Measurements from ENCODE around the gene RRAGD.
A peak's percentile ranks its signal among the peaks of the same experiment; 100 is the strongest.

RRAGD gene, protein sequence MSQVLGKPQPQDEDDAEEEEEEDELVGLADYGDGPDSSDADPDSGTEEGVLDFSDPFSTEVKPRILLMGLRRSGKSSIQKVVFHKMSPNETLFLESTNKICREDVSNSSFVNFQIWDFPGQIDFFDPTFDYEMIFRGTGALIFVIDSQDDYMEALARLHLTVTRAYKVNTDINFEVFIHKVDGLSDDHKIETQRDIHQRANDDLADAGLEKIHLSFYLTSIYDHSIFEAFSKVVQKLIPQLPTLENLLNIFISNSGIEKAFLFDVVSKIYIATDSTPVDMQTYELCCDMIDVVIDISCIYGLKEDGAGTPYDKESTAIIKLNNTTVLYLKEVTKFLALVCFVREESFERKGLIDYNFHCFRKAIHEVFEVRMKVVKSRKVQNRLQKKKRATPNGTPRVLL

DNA sequence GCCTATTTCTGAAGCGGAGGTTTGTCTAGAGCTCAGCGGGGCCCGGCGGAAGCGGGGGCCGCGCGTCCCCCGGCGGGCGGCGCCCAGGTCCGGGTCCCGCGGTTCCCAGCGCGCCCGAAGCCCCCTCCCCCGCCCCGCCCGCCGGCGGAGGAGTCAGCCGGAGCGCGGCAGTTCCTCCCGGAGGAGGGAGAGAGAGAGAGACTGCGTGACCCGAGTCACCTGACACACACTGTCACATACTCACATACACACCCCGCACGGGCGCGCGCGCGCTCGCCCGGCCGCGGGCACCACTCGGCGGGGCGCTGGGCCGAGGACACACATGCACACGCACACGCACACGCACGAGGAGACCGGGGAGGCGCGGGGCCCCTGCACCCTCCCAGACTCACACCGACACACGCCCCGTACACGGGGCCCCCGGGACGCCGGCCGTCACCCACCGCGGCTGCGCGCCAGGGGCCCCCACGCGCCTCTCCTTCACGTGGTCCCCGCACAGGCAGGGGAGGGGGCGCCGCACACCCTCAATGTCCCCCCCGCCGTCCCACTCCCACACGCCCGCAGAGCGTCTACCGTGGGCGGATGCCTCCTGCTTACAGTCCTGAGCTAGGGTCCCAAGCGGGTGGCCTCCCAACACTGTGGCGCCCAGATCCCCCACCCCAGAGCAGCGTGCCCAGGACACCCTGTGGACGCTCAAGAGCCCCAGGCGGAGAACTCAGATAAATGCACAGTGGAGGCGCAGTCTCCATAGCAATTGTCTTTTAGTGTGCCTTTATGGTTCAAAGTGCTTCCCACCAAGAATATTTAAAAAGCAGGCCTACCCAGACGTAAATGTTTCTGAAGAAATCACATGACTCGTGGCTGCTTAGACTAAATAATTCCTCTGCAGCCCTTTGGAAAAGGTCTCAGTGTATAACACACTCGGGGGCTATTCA, at the start of gene RRAGD:
RRAGD (minus strand) TSS at position 203 of the 935 bp plus-strand sequence. CDS start 280 bp downstream, outside the sequence.
- peak; percentile 60 for DNase-seq

- no peak for DNase-seq
These were observed 48.6 kb upstream of the RRAGD start for GRCh38 chr6:89460713-89461112.

DNA sequence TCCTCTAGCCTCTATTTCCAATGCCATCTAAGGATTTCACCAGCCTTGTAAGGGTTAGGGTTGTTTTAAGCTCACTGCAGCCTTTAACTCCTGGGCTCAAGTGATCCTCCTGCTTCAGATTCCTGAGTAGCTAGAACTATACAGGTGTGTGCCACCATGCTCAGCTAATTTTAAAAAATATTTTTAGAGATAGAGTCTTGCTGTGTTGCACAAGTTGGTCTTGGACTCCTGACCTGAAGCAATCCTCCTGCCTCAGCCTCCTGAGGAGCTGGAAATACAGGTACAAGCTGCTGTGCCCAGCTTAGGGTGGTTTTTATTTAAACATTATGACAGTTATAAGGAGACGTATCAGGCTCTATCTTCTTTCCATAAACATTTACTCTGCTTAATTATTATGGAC, 47.4 kb upstream of the RRAGD start:
- DNase-seq, result no peak

DNA sequence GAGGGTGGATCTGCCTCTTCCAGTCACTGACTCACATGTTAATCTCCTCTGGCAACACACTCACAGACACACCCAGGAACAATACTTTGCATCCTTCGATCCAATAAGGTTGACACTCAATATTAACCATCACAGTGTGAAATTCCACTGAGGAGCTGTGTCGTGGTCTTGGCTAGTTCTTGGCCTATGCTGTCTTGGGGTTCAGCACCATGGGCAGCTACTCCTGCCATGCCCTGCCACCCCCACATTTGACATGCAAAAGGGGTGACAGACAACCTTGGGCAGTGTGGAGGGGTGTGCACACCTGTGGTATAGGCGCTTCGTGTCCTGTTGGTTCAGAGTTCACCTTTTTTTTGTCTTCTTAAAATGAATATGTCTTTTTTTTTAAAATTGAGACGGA, 46.6 kb upstream of the RRAGD start:
- DNase-seq, result no peak

GRCh38 chr6:89454300-89454699, 42.2 kb upstream of the RRAGD start:
- DNase-seq, result no peak

DNA sequence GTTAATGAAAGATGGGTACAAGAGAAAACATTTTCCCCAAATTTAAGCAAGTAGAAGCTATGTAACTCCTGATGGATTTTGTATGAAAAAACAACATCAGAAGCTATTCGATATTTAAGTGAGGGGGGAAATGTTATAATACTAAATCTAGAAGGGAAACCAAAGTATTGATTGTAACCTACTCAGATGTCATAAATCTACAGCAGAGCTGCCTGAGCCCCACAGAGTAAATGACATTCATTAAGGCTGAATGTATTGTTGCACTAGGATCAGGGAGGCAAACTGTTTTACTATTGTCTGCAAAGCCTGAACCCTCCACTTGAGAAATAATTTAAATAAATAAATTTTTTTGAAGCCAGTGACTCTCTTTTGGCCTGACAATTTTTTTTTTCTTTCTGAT, 40.2 kb upstream of the RRAGD start:
- no peak for DNase-seq

- DNase-seq, result no peak
These were observed 37.1 kb upstream of the RRAGD start for GRCh38 chr6:89449193-89449592.

- DNase-seq, result no peak
These were observed 31.6 kb upstream of the RRAGD start for GRCh38 chr6:89443658-89444057.

DNA sequence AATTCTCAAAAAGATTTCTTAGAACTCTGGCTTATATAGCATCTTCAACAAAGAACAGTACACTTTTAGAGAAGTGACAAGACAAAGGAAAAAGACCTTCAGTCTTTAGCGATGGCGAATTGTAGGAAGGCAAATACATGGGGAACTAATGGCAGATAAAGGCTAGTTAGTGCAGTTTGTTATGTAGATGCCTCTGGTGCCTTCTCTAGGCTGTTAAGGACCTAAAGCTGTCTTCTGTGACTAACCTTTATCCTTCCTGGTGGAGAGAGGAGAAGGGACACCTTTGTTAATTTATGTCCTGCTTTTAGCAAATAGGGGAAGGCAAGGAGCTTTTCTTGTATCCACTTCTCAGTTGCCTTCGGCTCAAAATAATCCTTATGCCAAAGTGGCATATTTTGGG, 28.1 kb upstream of the RRAGD start:
- DNase-seq, result no peak

- DNase-seq, result no peak
These were observed 26.9 kb upstream of the RRAGD start for GRCh38 chr6:89439014-89439413.

DNA sequence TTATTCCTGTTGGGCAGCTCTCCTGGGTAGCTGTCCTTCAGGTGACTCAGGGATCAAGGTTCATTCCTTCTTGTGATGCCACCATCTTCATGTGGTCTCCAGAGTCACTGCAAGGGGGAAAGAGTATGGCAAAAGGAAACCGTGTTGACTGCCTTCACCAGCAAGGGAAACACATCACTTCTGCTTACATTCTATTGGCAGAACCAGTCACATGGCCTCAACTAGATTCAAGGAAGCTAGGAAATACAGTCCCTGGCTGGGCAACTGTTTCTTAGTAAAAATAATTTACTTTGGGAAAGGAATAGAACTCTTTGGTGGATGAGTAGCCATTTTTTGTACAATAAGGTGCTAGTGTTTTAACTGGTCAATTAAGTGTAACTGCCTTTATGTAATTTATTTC, 26.2 kb upstream of the RRAGD start:
- no peak for DNase-seq

DNA sequence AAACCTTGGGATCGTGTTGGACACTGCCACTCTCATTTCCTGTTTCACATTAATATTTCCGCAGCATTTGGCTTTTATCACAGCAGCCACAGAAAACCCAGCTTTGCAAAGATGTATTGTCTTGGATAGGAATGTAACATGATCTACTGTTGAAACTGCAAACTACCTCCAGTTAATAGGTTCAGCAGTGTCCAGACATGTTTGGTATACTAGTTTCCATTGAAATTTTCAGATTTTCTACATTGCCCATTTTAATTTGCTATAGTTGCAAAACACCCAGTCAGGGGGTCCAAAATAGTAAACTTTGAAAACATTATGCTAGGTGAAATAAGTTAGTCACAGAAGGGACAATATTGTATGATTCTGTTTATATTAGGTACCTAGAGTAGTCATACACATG, 24.2 kb upstream of the RRAGD start:
- no peak for DNase-seq

GRCh38 chr6:89434954-89435353, 22.9 kb upstream of the RRAGD start:
- no peak for DNase-seq

DNA sequence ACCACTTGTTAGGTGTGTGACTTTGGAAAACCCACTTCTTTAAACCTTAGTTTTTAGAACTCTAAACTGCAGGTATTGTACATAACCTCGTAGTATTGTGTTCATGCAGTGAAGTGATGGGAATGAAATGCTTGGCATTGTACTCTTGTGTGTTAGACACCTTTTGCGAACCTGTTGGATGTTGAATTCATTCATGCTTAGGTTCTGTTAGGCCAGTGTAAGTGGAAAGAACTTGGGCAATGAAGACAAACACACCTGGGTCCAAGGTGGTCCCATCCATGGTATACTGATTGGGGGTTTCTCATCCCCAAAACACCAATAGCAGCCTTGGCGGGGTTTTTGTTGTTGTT, 22.1 kb upstream of the RRAGD start:
- no peak for DNase-seq

GRCh38 chr6:89433252-89434149, 21.4 kb upstream of the RRAGD start:
- peak; percentile 15 for DNase-seq

- DNase-seq, result peak; percentile 85
These were observed 20.8 kb upstream of the RRAGD start, which contains the start of gene ANKRD6 for GRCh38 chr6:89432875-89433251. Gene ANKRD6, plus strand, starts transcription at chr6:89433152. Its CDS starts 133,825 bp downstream, at chr6:89566977.

DNA sequence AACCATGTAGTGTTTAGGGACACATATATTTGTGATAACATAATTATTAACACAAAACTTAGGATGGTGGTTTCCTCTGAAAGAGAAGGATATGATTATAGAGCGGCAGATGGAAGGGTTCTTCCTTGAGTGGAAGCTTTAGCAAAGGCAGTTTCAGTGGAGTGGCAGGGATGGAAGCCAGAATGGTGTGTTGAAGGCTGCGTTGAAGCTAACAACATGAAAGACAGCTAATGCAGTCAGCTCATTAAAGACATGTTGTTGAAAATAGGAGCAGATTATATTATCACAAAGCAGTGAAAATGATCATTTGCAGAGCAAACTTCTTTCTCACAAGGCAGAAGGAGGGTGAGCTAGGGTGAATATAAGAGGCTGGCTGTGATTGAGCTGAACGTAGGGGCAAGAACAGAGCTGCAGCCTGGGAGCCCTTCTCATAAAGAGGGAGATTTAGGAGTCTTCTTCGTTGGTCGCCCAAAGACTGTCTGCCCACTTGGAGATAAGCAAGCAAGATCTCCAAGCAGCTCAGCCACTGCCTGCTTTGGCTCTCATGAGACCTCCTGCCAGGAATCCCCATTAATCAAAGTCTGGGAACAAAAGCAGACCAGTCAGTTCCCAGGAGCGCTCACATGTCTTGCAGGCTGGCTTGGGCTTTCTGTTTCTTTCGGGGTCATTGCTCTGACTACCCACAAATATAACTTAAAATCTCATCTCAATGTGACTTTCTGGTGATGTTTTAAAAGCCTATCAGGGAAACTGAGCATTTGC, 18.3 kb upstream of the RRAGD start:
- DNase-seq, result no peak

GRCh38 chr6:89416796-89417195, 4.7 kb upstream of the RRAGD start:
- DNase-seq, result no peak

GRCh38 chr6:89415185-89415584, 3.1 kb upstream of the RRAGD start:
- no peak for DNase-seq

GRCh38 chr6:89414215-89414614, 2.1 kb upstream of the RRAGD start:
- DNase-seq, result no peak

DNA sequence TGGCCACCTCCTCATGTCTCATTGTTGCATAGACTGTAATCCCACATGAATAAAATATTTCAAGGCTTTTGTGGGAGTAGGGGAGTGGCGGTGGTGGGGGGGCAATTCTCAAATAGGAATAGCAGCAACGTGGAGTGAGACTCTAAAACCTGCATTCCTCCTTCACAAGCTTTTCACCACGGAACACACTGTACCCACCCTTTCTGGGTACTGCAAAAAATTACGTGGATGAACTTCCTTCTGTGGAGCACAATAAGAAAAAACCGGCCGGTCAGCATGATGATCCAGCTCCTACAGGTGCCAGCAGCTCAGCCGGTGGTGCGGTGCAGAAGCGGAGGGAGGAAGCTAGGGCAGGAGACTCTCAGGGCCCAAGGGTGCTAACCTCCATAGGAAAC, 930 bp upstream of the RRAGD start:
- DNase-seq, result no peak

All from activated naive CD4-positive, alpha-beta T cell treated with Interleukin-2 at 50 U/mL for 16 hours (primary cell).